ENCODE data around the gene FAS. TPM values are rescaled to one million over a fixed set of nuclear protein-coding genes. Genes with fewer than 3 reads are reported as not detected.

Gene FAS
- total RNA-seq, 1 experiment from 2014 or later, result 9.3 TPM

DNA sequence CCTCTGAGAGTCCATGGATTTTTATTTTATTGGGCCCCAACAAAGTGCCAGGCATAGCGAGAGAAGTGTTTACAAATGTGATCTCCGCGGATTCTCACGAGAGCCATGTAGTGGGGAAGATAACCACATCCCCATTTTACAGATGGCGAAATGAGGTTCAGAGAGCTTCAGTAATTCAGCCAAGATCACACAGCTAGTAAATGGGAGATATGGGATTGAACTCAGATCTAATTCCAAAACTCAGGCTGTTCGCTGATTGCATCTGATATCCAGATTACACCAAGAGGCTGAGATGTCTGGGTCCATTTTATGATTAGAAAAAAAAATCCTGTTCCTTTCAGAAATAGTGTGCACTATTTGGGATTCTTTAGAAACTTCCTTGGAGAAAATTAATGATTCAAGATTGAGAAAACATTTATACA is 1.3 kb downstream of the FAS start:
- TF ChIP-seq TCF7L2 (IDR thresholded peaks at IDR 0.05; ENCODE audit: borderline replicate concordance, extremely low read depth, insufficient read depth, insufficient read length) (no peak), MAX (IDR thresholded peaks at IDR 0.05) (peak; percentile 47; the same call in 1 of the 2 replicates)
- Histone ChIP-seq H3K27ac (ENCODE audit: low read depth, low read length) (peak overlapping the region; percentile 83), H3K4me3 (replicated peaks in 1 of 2; ENCODE audit: low read depth in 1 of 2, low read length in 2 of 2) (peak overlapping the region; percentile 73 to 89), H3K9ac (ENCODE audit: low read length) (peak overlapping the region; percentile 76), H3K9me2 (ENCODE audit: insufficient read depth) (no peaks in the 10 kb centered on the region), H4K20me1 (ENCODE audit: insufficient read depth) (no peaks in the 10 kb centered on the region), H3K27me3 (ENCODE audit: insufficient read depth, low read length) (no peaks in the 10 kb centered on the region), H3K36me3 (ENCODE audit: control insufficient read depth in 1 of 2, insufficient read depth in 2 of 2, low read length in 2 of 2) (no peaks in the 10 kb centered on the region), H3K79me2 (ENCODE audit: insufficient read depth, low read length) (no peaks in the 10 kb centered on the region), H3K4me2 (ENCODE audit: low read length) (peak overlapping the region; percentile 95), H2AFZ (ENCODE audit: low read depth, low read length, poor library complexity, severe bottlenecking) (peak overlapping the region; percentile 82), H3K4me1 (ENCODE audit: control insufficient read depth in 1 of 2, insufficient read depth in 2 of 2, low read length in 2 of 2) (peaks cover 0 to 29% of the 10 kb centered on the region in 2 experiments; a peak in 3 of 4 replicates), H3K9me3 (ENCODE audit: control insufficient read depth in 1 of 2, insufficient read depth in 1 of 2, low read depth in 1 of 2, low read length in 2 of 2) (no peaks in the 10 kb centered on the region)
- no TSS peak for BruUV-seq (replicated peaks)
- intact Hi-C loops (cut with micrococcal nuclease), result no loop called here
- DNase-seq (ENCODE audit: low read depth, low spot score), result no peak
- ATAC-seq, result peak; percentile 5; the same call in 1 of the 2 replicates
- CTCF ChIA-PET, result interaction anchor here (1.7 to 2.3 kb wide), 2 partner anchors 10 to 57 kb away, joined by 3 to 13 read pairs; no protein-coding TSS in a partner anchor
- RAD21 ChIA-PET (ENCODE audit: low non-redundant PET in 1 of 2, low total read pairs in 2 of 2, uncharacterized antibody in 2 of 2, unreplicated experiment in 2 of 2), result interaction anchor here in 1 of 2 experiments (1.2 kb wide), 1 partner anchor 57 kb away, joined by 3 read pairs; no protein-coding TSS in a partner anchor
- POLR2A ChIA-PET, result no interaction called here

DNA sequence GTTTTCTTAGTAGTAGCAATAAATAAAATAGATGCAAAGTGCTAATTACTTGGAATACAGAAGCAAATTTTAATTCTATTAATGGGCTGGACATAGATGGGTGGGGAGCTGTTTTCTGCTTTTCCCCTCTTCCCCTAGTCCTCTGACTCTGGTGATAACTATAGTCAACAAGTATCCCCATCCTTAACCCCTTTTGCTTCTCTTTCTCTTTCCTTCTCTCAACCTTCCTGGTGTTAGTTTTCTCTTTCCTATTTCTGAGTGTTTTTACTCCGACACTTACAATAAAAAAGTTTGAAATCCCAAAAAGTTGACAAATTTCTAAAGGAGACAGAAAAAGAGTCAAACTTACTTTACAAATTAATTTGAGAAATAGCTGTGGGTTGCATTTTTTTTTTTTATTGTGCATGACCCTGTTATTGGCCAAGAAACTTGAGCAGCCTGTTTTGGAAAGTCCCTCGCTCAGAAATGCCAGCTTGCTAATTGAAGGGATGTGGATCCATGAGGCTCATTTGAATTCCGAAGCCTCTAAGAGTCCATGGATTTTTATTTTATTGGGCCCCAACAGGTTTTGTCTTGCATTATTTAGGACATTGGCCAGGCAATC is 2.4 kb downstream of the FAS start:
- Histone ChIP-seq H3K9me2 (ENCODE audit: insufficient read depth) (no peaks in the 10 kb centered on the region), H2AFZ (ENCODE audit: low read depth, low read length, poor library complexity, severe bottlenecking) (no peak overlapping the region), H3K79me2 (ENCODE audit: insufficient read depth, low read length) (no peaks in the 10 kb centered on the region), H3K4me2 (ENCODE audit: low read length) (no peak overlapping the region), H4K20me1 (ENCODE audit: insufficient read depth) (no peaks in the 10 kb centered on the region), H3K27ac (ENCODE audit: low read depth, low read length) (no peak overlapping the region), H3K4me1 (ENCODE audit: control insufficient read depth in 1 of 2, insufficient read depth in 2 of 2, low read length in 2 of 2) (peaks cover 0 to 29% of the 10 kb centered on the region in 2 experiments; a peak in 3 of 4 replicates), H3K27me3 (ENCODE audit: insufficient read depth, low read length) (no peaks in the 10 kb centered on the region), H3K9ac (ENCODE audit: low read length) (no peak overlapping the region), H3K9me3 (ENCODE audit: control insufficient read depth in 1 of 2, insufficient read depth in 1 of 2, low read depth in 1 of 2, low read length in 2 of 2) (no peaks in the 10 kb centered on the region), H3K4me3 (replicated peaks in 1 of 2; ENCODE audit: low read depth in 1 of 2, low read length in 2 of 2) (no peak overlapping the region), H3K36me3 (ENCODE audit: control insufficient read depth in 1 of 2, insufficient read depth in 2 of 2, low read length in 2 of 2) (no peaks in the 10 kb centered on the region)
- DNase-seq (ENCODE audit: low read depth, low spot score) (no peak), ATAC-seq (no peak)
- no TSS peak for BruUV-seq (replicated peaks)
- ChIA-PET RAD21 (ENCODE audit: low non-redundant PET in 1 of 2, low total read pairs in 2 of 2, uncharacterized antibody in 2 of 2, unreplicated experiment in 2 of 2) (no interaction called here), CTCF (interaction anchor here (1.0 to 1.5 kb wide), 4 partner anchors 11 to 157 kb away, joined by 3 to 5 read pairs (median 3); no protein-coding TSS in a partner anchor), POLR2A (no interaction called here)
- intact Hi-C loops (cut with micrococcal nuclease), result no loop called here
- TF ChIP-seq POLR2AphosphoS5 (IDR thresholded peaks at IDR 0.05; ENCODE audit: low read depth, low read length), result no peak
- TF ChIP-seq SIN3A (IDR thresholded peaks at IDR 0.05; ENCODE audit: low read depth), result no peak
- TF ChIP-seq FOSL1 (IDR thresholded peaks at IDR 0.05; ENCODE audit: low read depth), result no peak

Data from HCT116 (cell line).